NCI-H2081 (cell line): ENCODE results near the gene PIH1D1.
A peak's percentile ranks its signal among the peaks of the same experiment; 100 is the strongest.
"Not testable (repeated sequence)": the region's sequence is repeated elsewhere in the genome, so short reads cannot be mapped to it uniquely, and the experiment has no call there.

Source experiments
- DNase-seq, 2 experiments: peaks; one replicate each; lab custom pipeline; 2025; lab: John Stamatoyannopoulos, UW

Gene PIH1D1

GRCh38 chr19:49481020-49481683 lies 29.5 kb upstream of the PIH1D1 start:
- DNase-seq = no peak

- DNase-seq = no peak
These were observed 28.5 kb upstream of the PIH1D1 start for GRCh38 chr19:49479975-49480628.

- DNase-seq = no peak
These were observed 24.6 kb upstream of the PIH1D1 start for GRCh38 chr19:49475995-49476880.

GRCh38 chr19:49475191-49475917 lies 23.7 kb upstream of the PIH1D1 start:
- DNase-seq = no peak

GRCh38 chr19:49474542-49474924 lies 22.9 kb upstream of the PIH1D1 start:
- no peak for DNase-seq

GRCh38 chr19:49473868-49474541 lies 22.4 kb upstream of the PIH1D1 start, which contains the start of gene FLT3LG:
TSS of gene FLT3LG (plus strand) at chr19:49474215. CDS start at chr19:49474640, 425 bp downstream.
- DNase-seq = peak; percentile 55 to 67

- DNase-seq = not testable (repeated sequence)
These were observed 21.9 kb upstream of the PIH1D1 start for GRCh38 chr19:49473501-49473867.

GRCh38 chr19:49472936-49473335 lies 21.3 kb upstream of the PIH1D1 start:
- no peak for DNase-seq

- no peak for DNase-seq
These were observed 19.0 kb upstream of the PIH1D1 start for GRCh38 chr19:49470615-49470978.

GRCh38 chr19:49469828-49470614 lies 18.4 kb upstream of the PIH1D1 start:
- DNase-seq = no peak

- peak in 1 of 2 experiments; percentile 27 for DNase-seq
These were observed 17.3 kb upstream of the PIH1D1 start for GRCh38 chr19:49468746-49469447.

GRCh38 chr19:49468199-49468598 lies 16.6 kb upstream of the PIH1D1 start:
- no peak for DNase-seq

- no peak for DNase-seq
These were observed 13.8 kb upstream of the PIH1D1 start for GRCh38 chr19:49465371-49465770.

GRCh38 chr19:49463960-49464740 lies 12.5 kb upstream of the PIH1D1 start:
- DNase-seq = no peak

- no peak for DNase-seq
These were observed 10.9 kb upstream of the PIH1D1 start for GRCh38 chr19:49462492-49462891.

- DNase-seq = no peak
These were observed 10.0 kb upstream of the PIH1D1 start for GRCh38 chr19:49461656-49462055.

GRCh38 chr19:49461130-49461529 lies 9.5 kb upstream of the PIH1D1 start:
- not testable (repeated sequence) for DNase-seq

GRCh38 chr19:49459388-49459787 lies 7.8 kb upstream of the PIH1D1 start:
- DNase-seq = no peak

- DNase-seq = no peak
These were observed 6.9 kb upstream of the PIH1D1 start for GRCh38 chr19:49458567-49458903.
